ENCODE data around the gene COL12A1.
"Not testable (repeated sequence)": the region's sequence is repeated elsewhere in the genome, so short reads cannot be mapped to it uniquely, and the experiment has no call there.

The COL12A1 gene

DNA sequence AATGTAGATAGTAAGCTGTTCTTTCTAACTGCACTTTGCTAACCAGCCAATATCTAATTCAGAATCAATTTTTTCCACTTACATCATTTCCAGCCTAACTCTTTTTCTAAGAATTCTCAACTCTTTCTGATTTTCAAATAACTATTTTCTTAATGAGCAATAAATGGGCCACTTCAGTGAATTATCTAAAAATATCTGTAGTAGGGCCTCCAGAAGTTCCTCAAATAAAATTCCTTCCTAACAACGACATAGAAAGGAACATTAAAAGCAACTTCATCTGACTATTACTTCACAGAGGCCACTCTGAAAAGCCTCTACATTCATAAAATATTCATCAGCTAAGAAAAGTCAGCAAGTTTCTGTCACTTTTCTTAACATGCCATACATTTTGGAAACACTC lies 4.8 kb downstream of the COL12A1 start:
- TF ChIP-seq, protein P1, sequence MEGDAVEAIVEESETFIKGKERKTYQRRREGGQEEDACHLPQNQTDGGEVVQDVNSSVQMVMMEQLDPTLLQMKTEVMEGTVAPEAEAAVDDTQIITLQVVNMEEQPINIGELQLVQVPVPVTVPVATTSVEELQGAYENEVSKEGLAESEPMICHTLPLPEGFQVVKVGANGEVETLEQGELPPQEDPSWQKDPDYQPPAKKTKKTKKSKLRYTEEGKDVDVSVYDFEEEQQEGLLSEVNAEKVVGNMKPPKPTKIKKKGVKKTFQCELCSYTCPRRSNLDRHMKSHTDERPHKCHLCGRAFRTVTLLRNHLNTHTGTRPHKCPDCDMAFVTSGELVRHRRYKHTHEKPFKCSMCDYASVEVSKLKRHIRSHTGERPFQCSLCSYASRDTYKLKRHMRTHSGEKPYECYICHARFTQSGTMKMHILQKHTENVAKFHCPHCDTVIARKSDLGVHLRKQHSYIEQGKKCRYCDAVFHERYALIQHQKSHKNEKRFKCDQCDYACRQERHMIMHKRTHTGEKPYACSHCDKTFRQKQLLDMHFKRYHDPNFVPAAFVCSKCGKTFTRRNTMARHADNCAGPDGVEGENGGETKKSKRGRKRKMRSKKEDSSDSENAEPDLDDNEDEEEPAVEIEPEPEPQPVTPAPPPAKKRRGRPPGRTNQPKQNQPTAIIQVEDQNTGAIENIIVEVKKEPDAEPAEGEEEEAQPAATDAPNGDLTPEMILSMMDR (IDR thresholded peaks at IDR 0.05; ENCODE audit: low read depth, low read length, missing control alignments): no peak
- DNase-seq (ENCODE audit: extremely low read depth, low read depth): no peak
- no peak overlapping the region for H3K4me3 ChIP-seq (replicated peaks; ENCODE audit: low read depth, low read length)

GRCh38 chr6:75199889-75200288 lies 6.0 kb downstream of the COL12A1 start:
- H3K4me3 ChIP-seq (replicated peaks; ENCODE audit: low read depth, low read length): no peak overlapping the region
- DNase-seq (ENCODE audit: extremely low read depth, low read depth): no peak
- TF ChIP-seq, protein P1 (IDR thresholded peaks at IDR 0.05; ENCODE audit: low read depth, low read length, missing control alignments): no peak

GRCh38 chr6:75196081-75196687 lies 9.7 kb downstream of the COL12A1 start:
- DNase-seq (ENCODE audit: extremely low read depth, low read depth): no peak
- TF ChIP-seq, protein P1 (IDR thresholded peaks at IDR 0.05; ENCODE audit: low read depth, low read length, missing control alignments): no peak
- H3K4me3 ChIP-seq (replicated peaks; ENCODE audit: low read depth, low read length): no peak overlapping the region

- no peak overlapping the region for H3K4me3 ChIP-seq (replicated peaks; ENCODE audit: low read depth, low read length)
- DNase-seq (ENCODE audit: extremely low read depth, low read depth): no peak
- TF ChIP-seq, protein P1 (IDR thresholded peaks at IDR 0.05; ENCODE audit: low read depth, low read length, missing control alignments): no peak
These were observed 17.5 kb downstream of the COL12A1 start for GRCh38 chr6:75188221-75188925.

GRCh38 chr6:75186581-75186980 lies 19.3 kb downstream of the COL12A1 start:
- not testable (repeated sequence) for DNase-seq (ENCODE audit: extremely low read depth, low read depth); H3K4me3 ChIP-seq (replicated peaks; ENCODE audit: low read depth, low read length)

DNA sequence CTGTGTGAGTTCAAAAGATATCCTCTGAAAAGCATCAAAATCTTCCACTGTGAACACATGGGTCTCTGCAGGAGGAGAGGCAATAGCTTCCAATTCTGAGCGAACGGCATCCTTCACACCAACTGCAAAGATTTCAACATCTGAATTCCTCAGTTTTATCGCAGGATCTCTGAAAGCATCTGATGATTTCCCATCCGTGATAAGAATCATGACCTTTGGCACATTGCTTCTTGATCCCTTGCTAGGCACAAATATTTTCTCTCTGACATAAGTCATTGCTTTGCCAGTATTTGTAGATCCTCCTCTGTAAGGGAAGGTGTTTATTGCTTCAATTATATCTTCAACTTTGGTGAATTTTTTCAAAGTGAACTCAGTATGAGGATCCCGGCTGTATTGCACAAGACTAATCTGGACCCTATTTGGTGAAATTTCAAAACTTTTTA lies 22.7 kb downstream of the COL12A1 start:
- no peak overlapping the region for H3K4me3 ChIP-seq (replicated peaks; ENCODE audit: low read depth, low read length)
- no peak for DNase-seq (ENCODE audit: extremely low read depth, low read depth)
- TF ChIP-seq, protein P1 (IDR thresholded peaks at IDR 0.05; ENCODE audit: low read depth, low read length, missing control alignments): no peak

DNA sequence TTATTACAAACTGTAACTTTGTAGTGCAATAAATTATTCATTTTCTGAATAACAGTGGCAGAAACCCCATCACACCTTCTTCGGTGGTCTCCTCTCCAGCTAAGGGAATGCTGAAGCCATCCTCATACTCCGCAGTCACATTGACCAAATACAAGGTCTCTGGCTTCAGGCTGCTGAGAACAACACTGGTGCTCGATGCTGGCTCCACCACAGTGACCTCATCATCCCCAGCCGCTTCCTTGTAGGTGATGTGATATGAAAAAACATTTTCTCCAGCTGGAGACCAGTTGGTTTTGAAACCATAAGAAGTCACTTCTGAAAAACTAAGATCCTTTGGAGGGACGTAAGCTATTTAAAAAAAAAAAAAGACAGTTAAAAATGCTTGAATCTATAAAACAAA lies 25.0 kb downstream of the COL12A1 start:
- TF ChIP-seq, protein P1 (IDR thresholded peaks at IDR 0.05; ENCODE audit: low read depth, low read length, missing control alignments): no peak
- no peak for DNase-seq (ENCODE audit: extremely low read depth, low read depth)
- no peak overlapping the region for H3K4me3 ChIP-seq (replicated peaks; ENCODE audit: low read depth, low read length)

All from HFF-Myc (cell line).